HG03571 (cell line): ENCODE measurements around the gene MB21D2.
A peak's percentile ranks its signal among the peaks of the same experiment; 100 is the strongest.
"Not testable (repeated sequence)": the region's sequence is repeated elsewhere in the genome, so short reads cannot be mapped to it uniquely, and the experiment has no call there.

Experiments
- ATAC-seq: cut with Tn5 transposase; IDR thresholded peaks from one replicate; pipeline ENCODE4 v1.9.1; 2021; ENCODE audit not compliant: unreplicated experiment

Gene MB21D2

GRCh38 chr3:192862408-192863090 is 55.1 kb downstream of the MB21D2 start:
- no peak for ATAC-seq

DNA sequence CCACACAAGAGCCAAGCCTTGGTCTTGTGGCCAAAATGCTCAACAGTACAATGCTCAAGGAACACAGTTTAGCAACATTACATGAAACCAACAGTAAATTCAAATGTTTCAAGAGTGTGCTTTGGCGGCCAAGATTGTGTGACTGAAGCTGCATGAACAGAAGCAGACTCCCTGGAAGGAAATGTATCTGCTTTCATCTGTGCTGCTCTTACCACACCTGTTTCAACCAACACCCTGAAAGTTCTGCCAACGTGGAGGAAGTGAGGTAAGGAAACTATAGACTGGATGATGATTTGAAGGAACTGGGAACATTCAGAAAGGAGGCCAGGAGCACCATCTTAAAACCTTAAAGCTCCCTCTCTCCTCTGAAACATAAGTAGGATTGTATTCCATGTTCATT is 55.7 kb downstream of the MB21D2 start:
- peak; percentile 47 for ATAC-seq

GRCh38 chr3:192860454-192860853 is 57.2 kb downstream of the MB21D2 start:
- no peak for ATAC-seq

DNA sequence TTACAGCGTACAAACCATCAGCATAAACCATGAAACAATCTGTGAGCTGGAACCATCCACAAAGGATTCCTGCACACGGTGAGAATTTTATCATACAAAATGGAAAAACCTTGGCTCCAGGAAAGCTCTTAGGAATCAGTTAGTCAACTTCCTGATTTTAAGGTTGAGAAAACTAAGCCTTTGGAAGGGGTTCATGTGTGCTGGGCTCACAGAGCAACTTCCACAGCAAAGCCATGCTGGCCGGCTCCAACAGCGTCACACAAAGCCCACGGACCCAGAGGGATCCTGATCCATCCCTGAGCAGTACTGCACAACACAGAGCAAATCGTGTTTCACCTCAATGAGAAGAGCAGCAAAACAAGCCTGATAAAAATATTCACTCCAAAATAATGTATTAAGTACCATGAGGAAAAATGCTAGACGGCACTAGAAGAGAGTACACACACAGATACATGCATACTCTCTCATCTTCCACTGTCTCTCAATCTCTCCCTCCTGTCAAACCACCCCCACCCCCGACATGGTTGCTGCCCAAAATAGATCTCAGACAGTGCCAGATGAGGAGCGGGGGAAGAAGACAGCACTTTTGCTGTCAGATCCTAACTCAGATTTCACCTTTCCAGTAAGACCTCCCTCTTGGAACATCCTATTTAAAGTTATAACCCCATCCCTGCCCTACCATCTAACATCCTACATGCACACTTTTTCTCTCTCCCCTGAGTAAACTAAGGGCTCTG is 58.6 kb downstream of the MB21D2 start:
- no peak for ATAC-seq

- no peak for ATAC-seq
Measured at GRCh38 chr3:192857260-192857661, 60.4 kb downstream of the MB21D2 start.

- ATAC-seq = no peak
Measured at GRCh38 chr3:192855434-192855833, 62.2 kb downstream of the MB21D2 start.

- ATAC-seq = peak; percentile 54
Measured at GRCh38 chr3:192851821-192852372, 65.8 kb downstream of the MB21D2 start.

DNA sequence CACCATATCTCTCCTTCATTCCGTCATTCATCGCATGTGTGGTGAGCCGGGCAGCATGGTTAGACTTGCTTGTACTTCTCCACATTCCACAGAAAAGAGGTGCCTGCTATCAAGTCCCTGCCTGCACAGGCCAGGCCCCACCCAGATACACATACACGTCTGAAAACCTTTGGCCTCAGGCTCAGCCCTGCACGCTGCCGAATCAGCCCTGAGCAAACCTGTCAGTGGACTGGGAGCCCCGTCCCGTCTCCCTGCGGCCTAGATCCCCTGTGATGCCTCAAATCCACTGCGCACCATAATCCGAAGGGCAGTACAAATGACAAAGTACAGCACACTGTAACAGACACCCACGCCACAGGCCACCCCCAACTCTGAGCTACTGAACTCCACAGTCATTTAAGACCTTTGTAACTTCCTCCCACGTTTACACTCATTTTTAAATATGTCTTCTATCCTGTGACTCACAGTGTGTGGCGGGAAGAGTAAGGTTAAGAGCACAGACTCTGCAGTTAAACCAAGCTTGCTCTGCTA is 67.1 kb downstream of the MB21D2 start:
- peak; percentile 67 for ATAC-seq

- not testable (repeated sequence) for ATAC-seq
Measured at GRCh38 chr3:192849821-192850220, 67.8 kb downstream of the MB21D2 start.

GRCh38 chr3:192848371-192849233 is 69.1 kb downstream of the MB21D2 start:
- ATAC-seq = no peak

- no peak for ATAC-seq
Measured at GRCh38 chr3:192847941-192848340, 69.7 kb downstream of the MB21D2 start.

DNA sequence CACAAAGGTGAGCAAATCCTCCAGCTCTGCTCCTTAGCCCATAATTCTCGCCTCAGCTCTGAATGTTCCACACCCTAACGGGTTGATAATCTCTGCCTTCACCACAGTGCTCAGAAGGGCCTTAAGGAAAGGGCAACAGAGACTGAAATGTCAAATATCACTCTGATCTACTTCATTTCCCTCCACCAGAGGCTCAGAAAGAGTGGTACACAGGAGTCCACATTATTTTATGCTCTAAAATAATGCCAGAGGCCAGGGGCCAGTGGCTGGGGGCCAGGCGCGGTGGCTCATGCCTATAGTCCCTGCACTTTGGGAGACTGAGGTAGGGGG is 72.2 kb downstream of the MB21D2 start:
- no peak for ATAC-seq

DNA sequence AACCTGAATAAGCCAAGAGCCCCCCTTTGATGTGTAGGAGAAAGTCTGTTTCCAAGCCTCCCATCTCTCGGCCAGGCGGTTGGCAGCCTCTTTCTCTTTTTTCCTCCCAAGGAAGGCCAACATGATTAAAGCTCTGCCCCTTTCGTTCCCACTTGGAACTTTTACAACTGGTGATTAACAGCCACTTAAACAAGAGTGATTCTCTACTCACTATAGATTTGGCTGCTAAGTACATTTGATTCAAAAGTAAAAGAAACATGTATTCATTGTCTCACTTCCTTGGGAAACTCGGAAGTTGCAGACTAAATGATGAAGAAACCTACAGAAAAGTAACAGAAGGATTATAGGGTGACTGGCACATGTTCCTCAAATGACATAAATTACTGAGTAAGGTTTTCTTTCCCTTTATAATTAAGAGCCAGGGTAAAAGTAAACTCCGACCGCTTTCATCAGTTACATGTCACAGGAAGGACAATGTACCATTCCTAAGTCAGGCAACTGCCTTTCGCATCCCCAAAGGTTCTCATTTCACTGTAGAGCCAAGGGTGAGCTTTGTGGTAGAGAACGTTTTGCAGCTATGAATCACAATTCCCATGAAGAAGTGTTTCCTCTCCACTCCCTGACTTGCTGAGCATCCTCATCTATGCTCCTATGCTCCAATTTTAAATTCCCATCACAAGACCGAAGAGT is 72.7 kb downstream of the MB21D2 start:
- no peak for ATAC-seq

- ATAC-seq = no peak
Measured at GRCh38 chr3:192844486-192844765, 73.2 kb downstream of the MB21D2 start.

DNA sequence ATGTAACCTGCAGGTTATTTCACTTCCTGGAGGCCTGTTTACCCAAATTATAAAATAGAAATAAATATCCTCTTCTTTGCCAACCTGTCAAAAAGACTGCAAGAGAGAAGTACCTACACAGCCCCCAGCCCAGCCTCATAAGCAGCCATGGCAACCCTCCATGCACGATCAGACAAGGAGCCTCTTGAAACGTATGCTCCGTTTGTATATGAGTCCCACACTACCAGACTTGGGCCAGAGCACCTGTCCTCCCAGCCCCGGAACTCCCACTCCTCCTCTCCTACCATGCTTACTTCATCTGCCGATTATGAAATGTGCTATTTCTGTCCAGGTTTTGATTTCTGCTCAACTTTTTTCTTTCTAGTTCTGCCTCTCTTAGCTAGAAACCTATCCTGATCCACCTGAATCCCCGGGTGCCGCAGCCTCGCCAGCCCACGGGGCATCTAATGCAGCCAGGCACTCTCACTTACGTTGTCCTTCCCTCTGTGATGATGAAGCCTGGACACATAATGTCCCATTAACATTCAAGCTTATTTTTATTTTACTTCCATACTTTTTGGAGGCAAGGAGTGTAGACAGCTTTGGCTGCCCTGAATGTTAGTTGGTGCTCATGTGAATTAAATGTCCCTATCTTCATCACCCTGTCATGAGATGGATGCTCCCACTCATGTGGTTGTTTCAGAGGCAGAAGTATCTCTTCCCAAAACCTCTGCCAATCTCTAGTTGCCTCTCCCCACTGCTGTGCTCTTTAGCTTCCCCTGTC is 73.8 kb downstream of the MB21D2 start:
- ATAC-seq = no peak

GRCh38 chr3:192843119-192843518 is 74.5 kb downstream of the MB21D2 start:
- no peak for ATAC-seq

DNA sequence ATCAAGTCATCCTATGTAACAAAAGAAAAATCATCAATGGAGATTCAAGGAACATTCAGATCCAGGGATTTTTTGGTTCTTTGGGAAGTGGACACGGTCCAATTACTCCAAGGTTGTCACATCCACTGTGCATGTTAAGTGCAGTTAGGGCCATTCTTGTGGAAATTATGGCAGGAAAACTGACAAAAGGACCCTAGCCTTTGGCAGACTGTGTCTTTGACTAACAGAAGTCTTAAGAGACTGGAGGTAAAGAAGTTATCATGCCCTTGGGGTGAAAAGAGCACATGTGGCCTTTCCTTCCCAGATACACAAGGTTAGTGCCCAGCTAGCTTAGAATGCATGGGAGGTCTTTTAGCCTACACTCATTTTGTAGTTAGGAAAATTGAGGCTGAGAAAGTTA is 74.9 kb downstream of the MB21D2 start:
- ATAC-seq = no peak

DNA sequence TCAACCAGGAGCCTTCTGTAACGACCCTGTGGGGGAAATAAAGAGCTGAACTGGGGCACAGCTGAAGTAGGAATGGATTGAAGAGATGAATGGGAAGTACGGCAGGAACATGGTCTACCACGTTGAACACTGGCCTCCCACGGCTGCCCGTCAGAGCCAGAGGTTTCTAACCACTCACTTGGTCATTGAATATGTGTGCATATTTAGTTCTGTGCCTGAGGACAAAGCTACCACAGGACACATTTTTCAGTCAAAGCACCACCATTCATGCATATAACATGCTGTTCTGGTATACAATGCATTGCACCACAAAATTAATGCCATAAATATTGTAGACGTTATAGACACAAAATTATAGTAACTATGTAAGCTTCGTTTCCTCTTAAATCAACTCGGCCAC is 75.5 kb downstream of the MB21D2 start:
- ATAC-seq = no peak

DNA sequence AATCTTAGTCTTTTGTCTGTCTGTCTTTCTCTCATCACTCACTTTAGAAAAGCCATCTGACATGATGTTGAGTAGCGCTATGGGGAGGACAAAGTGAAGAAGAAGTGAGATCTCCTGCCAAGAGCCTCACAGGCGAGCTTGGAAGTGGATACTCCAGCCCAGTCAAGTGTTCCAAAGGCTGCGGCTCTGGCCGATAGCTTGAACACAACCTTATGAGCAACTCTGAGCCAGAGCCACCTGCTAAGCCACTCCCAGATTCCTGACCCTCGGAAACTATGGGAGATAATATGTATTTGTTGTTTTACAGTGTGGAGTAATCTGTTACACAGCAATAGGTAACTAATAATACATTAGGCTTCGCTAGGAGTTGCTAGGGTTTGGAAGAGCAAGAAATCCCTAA is 76.2 kb downstream of the MB21D2 start:
- ATAC-seq = no peak

DNA sequence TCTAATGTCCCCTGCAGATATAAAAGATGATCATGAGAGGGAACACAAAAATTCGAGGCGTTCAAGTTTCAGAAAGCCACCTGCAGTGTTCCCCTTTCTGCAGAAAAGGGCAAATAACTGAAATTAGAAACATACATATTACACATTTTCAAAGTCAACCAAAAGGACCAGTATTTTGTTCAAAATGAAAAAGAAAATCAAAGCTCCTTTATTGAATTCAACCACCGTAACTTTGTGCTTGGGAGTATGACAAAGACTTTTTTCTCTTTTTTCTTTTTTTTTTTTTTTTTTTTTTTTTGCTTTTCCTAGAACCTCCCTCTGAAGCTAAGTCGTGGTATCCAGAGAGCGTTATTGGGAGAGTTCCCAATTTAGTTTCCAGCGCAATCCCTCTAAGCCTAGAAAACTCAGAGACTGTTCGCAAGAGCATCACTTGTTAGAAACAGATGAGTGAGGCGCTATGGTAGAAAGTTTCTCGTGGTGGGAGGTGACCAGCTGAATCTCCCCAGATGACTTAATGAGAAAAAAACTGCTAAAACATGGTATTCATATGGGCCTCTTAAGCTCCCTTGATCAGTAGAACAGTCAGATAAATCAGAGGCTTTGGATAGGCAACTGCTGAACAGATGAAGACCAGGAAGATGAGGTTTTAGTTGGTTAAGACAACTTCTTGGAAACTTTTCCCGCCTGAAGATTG is 77.4 kb downstream of the MB21D2 start:
- no peak for ATAC-seq
